HCT116 (cell line): Measurements from ENCODE around the gene CCNL2. TPM values are rescaled to one million over a fixed set of nuclear protein-coding genes. Genes with fewer than 3 reads are reported as not detected.

Experiments used
- ATAC-seq: fragments of 200-7000 bp; cut with Tn5 transposase; 2 replicates; pipeline ENCODE4 v1.9.1; 2020; ENCODE audit warnings: mild to moderate bottlenecking, moderate library complexity
- BruUV-seq: library from RNA; stranded (reverse); fragments of 400-500 nt; replicated peaks from 2 replicates; lab custom pipeline; 2021; lab: Mats Ljungman, UMichigan
- CTCF ChIA-PET: fragments of 300-600 bp; sonication (Branson Sonifier 250); formaldehyde crosslinking; loops from one replicate; lab custom pipeline; 2021; ENCODE audit warnings: antibody characterized with exemption; lab: Charles Lee
- POLR2A ChIA-PET: fragments of 300-600, 350-600 bp; sonication (Branson Sonifier 250); formaldehyde crosslinking; loops from one replicate; lab custom pipeline; 2021; ENCODE audit warnings: antibody characterized with exemption; lab: Charles Lee
- RAD21 ChIA-PET, 2 experiments: fragments of 300-600 bp; sonication (Branson Sonifier 250); formaldehyde crosslinking; loops; one replicate each; lab custom pipeline; 2023; ENCODE audit warnings: low total read pairs in 2 of 2; ENCODE audit not compliant: uncharacterized antibody in 2 of 2, unreplicated experiment in 2 of 2, low non-redundant PET in 1 of 2; lab: Charles Lee
- DNase-seq: peaks from one replicate; pipeline ENCODE4 v3.0.0-alpha.2; 2010; ENCODE audit warnings: low read depth, low spot score
- H2AFZ ChIP-seq: fragments of 200-600 bp; shearing (Covaris generic), sonication (generic); 2 replicates; pipeline ENCODE4 v1.6.1; 2017; ENCODE audit warnings: low read depth, mixed run types, mixed read lengths, antibody characterized with exemption, low read length; ENCODE audit not compliant: poor library complexity, severe bottlenecking
- H3K27ac ChIP-seq: 2 replicates; pipeline ENCODE4 v1.5.1; 2012; ENCODE audit warnings: low read depth, low read length
- H3K27me3 ChIP-seq: fragments of 200-600 bp; sonication (generic); 2 replicates; pipeline ENCODE4 v1.6.1; 2016; ENCODE audit warnings: mixed run types, low read length, mixed read lengths; ENCODE audit not compliant: insufficient read depth
- H3K36me3 ChIP-seq, 2 experiments: fragments of 200-500 bp in 1 of 2; fragments of 200-600 bp in 1 of 2; sonication (Bioruptor generic) in 1 of 2; sonication (generic) in 1 of 2; 2 replicates each; pipeline versions ENCODE4 v1.5.1 to v1.6.1; 2014 to 2016; ENCODE audit warnings: low read length in 2 of 2, inconsistent platforms in 1 of 2, mixed read lengths in 1 of 2, mixed run types in 1 of 2; ENCODE audit not compliant: insufficient read depth in 2 of 2, control insufficient read depth in 1 of 2
- H3K4me1 ChIP-seq, 2 experiments: fragments of 200-600 bp in 1 of 2; sonication (generic) in 1 of 2; 2 replicates each; pipeline versions ENCODE4 v1.5.1 to v1.6.1; 2012 to 2017; ENCODE audit warnings: low read length in 2 of 2, inconsistent platforms in 1 of 2, mild to moderate bottlenecking in 1 of 2, mixed read lengths in 1 of 2, mixed run types in 1 of 2, moderate library complexity in 1 of 2; ENCODE audit not compliant: insufficient read depth in 2 of 2, control insufficient read depth in 1 of 2
- H3K4me2 ChIP-seq: fragments of 200-600 bp; sonication (generic); 2 replicates; pipeline ENCODE4 v1.6.1; 2017; ENCODE audit warnings: mixed run types, low read length, mixed read lengths
- H3K4me3 ChIP-seq, 2 experiments: fragments of 200-600 bp in 1 of 2; sonication (generic) in 1 of 2; replicated peaks in 1 of 2; 2 replicates each; pipeline ENCODE4 v1.5.1; 2011 to 2016; ENCODE audit warnings: low read length in 2 of 2, control low read depth in 1 of 2, low read depth in 1 of 2, mild to moderate bottlenecking in 1 of 2, mixed read lengths in 1 of 2, mixed run types in 1 of 2
- H3K79me2 ChIP-seq: fragments of 200-600 bp; sonication (generic); 2 replicates; pipeline ENCODE4 v1.6.1; 2017; ENCODE audit warnings: mild to moderate bottlenecking, mixed run types, low read length, moderate library complexity, mixed read lengths; ENCODE audit not compliant: insufficient read depth
- H3K9ac ChIP-seq: fragments of 200-600 bp; sonication (generic); 2 replicates; pipeline ENCODE4 v1.6.1; 2016; ENCODE audit warnings: low read length, mixed read lengths
- H3K9me2 ChIP-seq: fragments of 200-600 bp; sonication (generic), shearing (Covaris generic); 2 replicates; pipeline ENCODE4 v1.6.1; 2017; ENCODE audit warnings: mixed run types, mild to moderate bottlenecking, moderate library complexity; ENCODE audit not compliant: insufficient read depth
- H3K9me3 ChIP-seq, 2 experiments: fragments of 200-500 bp in 1 of 2; fragments of 200-600 bp in 1 of 2; sonication (Bioruptor generic) in 1 of 2; sonication (generic) in 1 of 2; 2 replicates each; pipeline ENCODE4 v1.6.1; 2014 to 2017; ENCODE audit warnings: low read length in 2 of 2, mixed read lengths in 2 of 2, inconsistent platforms in 1 of 2, low read depth in 1 of 2, mild to moderate bottlenecking in 1 of 2, mixed run types in 1 of 2, moderate library complexity in 1 of 2; ENCODE audit not compliant: control insufficient read depth in 1 of 2, insufficient read depth in 1 of 2
- H4K20me1 ChIP-seq: fragments of 200-600 bp; sonication (generic), shearing (Covaris generic); 2 replicates; pipeline ENCODE4 v1.6.1; 2017; ENCODE audit warnings: mixed run types, mild to moderate bottlenecking, moderate library complexity; ENCODE audit not compliant: insufficient read depth
- CBX3 ChIP-seq: IDR thresholded peaks from 2 replicates; pipeline ENCODE4 v1.6.1; 2012; ENCODE audit warnings: low read depth
- EGR1 ChIP-seq: IDR thresholded peaks from 2 replicates; pipeline ENCODE4 v1.6.1; 2012; ENCODE audit warnings: low read depth
- EZH2 ChIP-seq: fragments of 200-600 bp; sonication (generic); IDR thresholded peaks from 2 replicates; pipeline ENCODE4 v1.6.1; 2017; ENCODE audit warnings: antibody characterized with exemption, mixed run types
- JUND ChIP-seq: IDR thresholded peaks from 2 replicates; pipeline ENCODE4 v1.6.1; 2012
- RAD21 ChIP-seq: IDR thresholded peaks from 2 replicates; pipeline ENCODE4 v1.6.1; 2012; ENCODE audit warnings: low read depth, mild to moderate bottlenecking
- SIN3A ChIP-seq: IDR thresholded peaks from 2 replicates; pipeline ENCODE4 v1.6.1; 2012; ENCODE audit warnings: low read depth
- SRF ChIP-seq: IDR thresholded peaks from 2 replicates; pipeline ENCODE4 v1.6.1; 2012; ENCODE audit warnings: low read depth
- TCF7L2 ChIP-seq: IDR thresholded peaks from 2 replicates; pipeline ENCODE4 v1.7.0; 2011; ENCODE audit warnings: borderline replicate concordance, inconsistent platforms; ENCODE audit not compliant: insufficient read depth, insufficient read length; ENCODE audit errors: extremely low read depth
- intact Hi-C: fragments of 100-400 bp; cut with micrococcal nuclease; formaldehyde crosslinking; loops from 2 replicates; pipeline ENCODE4 v1.10.0; 2022
- total RNA-seq: library from RNA; stranded (reverse); gene quantifications from one replicate; pipeline ENCODE4 v1.2.1, GENCODE V29; 2021; ENCODE audit not compliant: unreplicated experiment
- TF ChIP-seq, protein P1 (sequence below): IDR thresholded peaks from 2 replicates; pipeline ENCODE4 v1.6.1; 2012

Gene CCNL2
- total RNA-seq, 1 experiment from 2014 or later, result 173 TPM

DNA sequence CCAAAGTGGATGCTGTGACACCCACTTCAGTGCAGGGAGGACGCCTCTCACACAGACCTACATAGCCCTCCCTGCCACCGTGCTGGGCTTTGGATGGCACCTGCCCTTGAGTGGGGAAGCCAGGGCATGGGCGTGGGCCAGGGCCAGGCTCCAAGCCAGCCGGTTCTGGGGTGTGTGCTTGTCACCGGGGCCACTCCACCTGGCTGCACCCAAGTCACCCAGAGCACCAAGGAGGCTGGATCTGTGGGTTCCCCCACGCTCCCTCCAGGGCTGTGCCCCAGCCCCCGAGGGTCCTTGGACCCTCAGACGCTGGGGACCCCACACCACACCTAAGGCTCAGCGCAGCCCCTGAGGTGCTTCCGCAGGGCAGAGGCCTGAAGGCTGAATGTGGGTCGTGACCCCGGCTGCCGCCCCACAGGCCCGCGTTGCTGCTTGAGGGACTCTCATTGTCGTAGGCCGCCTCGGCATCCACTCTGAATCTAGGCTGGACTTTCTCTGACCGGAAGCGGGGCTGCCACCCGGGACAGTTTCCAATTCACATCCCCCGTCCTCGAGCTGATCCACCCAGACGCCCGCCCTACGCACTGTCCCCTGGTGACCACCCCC, 42.2 kb downstream of the CCNL2 start:
- H3K9ac ChIP-seq, result no peak overlapping the region
- POLR2A ChIA-PET, result no interaction called here

DNA sequence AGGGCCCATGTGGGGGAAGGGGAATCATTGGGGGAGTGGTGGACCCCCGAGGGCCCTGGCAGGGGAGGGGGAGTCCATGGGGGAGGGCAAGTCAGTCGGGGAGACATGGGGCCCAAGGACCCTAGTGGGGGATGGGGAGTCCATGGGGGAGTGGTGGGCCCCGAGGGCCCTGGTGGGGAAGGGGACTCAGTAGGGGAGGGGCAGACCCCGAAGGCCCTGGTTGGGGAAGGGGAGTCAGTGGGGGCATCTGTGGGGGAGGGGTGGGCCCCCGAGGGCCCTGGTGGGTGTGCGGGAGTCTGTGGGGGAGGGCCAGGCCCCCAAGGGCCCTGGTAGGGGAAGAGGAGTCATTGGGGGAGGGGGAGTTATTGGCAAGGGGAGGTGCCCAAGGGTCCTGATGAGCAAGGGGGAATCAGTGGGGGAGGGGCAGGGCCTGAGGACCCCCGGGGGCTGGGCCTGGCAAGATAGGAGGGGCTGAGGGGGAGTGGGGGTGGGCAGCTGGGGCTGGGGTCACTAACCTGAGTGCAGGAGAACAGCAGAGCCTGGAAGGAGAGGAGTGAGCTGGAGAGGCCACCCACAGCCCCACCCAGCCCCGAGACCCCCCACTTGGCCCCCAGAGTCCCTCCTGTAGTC, 42.9 kb downstream of the CCNL2 start:
- BruUV-seq, result no TSS peak
- POLR2A ChIA-PET, result no interaction called here
- no peak for ATAC-seq
- Histone ChIP-seq H3K4me3 (no peak overlapping the region), H3K27me3 (no peaks in the 10 kb centered on the region), H2AFZ (no peak overlapping the region), H3K9me3 (no peaks in the 10 kb centered on the region), H3K4me1 (peaks cover 29 to 70% of the 10 kb centered on the region in 2 experiments), H3K27ac (no peak overlapping the region), H3K9ac (no peak overlapping the region), H3K4me2 (no peak overlapping the region), H4K20me1 (no peaks in the 10 kb centered on the region), H3K79me2 (no peaks in the 10 kb centered on the region), H3K36me3 (no peaks in the 10 kb centered on the region)
- DNase-seq, result no peak
- intact Hi-C loops, result no loop called here
- TF ChIP-seq, protein P1, sequence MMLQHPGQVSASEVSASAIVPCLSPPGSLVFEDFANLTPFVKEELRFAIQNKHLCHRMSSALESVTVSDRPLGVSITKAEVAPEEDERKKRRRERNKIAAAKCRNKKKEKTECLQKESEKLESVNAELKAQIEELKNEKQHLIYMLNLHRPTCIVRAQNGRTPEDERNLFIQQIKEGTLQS, result no peak
- TF ChIP-seq EZH2 (no peak), SRF (no peak), RAD21 (no peak), EGR1 (no peak), CBX3 (no peak), JUND (no peak), TCF7L2 (no peak)
- TF ChIP-seq, all 23 proteins: peak for 0
- RAD21 ChIA-PET, result no interaction called here
- no peaks in the 10 kb centered on the region for H3K9me2 ChIP-seq
- CTCF ChIA-PET, result no interaction called here

More for the DNA sequence above, 42.2 kb downstream of the CCNL2 start:
- H3K4me3 ChIP-seq, result no peak overlapping the region
- H4K20me1 ChIP-seq, result no peaks in the 10 kb centered on the region
- no peak overlapping the region for H3K4me2 ChIP-seq
- H3K27ac ChIP-seq, result no peak overlapping the region
- no peak overlapping the region for H2AFZ ChIP-seq
- no peaks in the 10 kb centered on the region for H3K9me3 ChIP-seq
- H3K4me1 ChIP-seq, result peaks cover 26 to 67% of the 10 kb centered on the region in 2 experiments
- H3K9me2 ChIP-seq, result no peaks in the 10 kb centered on the region
- BruUV-seq, result no TSS peak
- H3K36me3 ChIP-seq, result no peaks in the 10 kb centered on the region
- intact Hi-C loops, result no loop called here
- no peak for ATAC-seq
- no peak for DNase-seq
- no peaks in the 10 kb centered on the region for H3K79me2 ChIP-seq
- H3K27me3 ChIP-seq, result no peaks in the 10 kb centered on the region
- ChIA-PET RAD21 (no interaction called here), CTCF (no interaction called here)
- no peak for TF ChIP-seq SIN3A
